GM23248 (cell line): ENCODE results near the gene MAPT. TPM values are rescaled to one million over a fixed set of nuclear protein-coding genes. Genes with fewer than 3 reads are reported as not detected.

Source experiments
- DNase-seq: peaks from one replicate; pipeline ENCODE4 v3.0.0-alpha.2; 2015
- H2AFZ ChIP-seq: fragments of 200-600 bp; sonication (generic); 2 replicates; pipeline ENCODE4 v1.6.1; 2016; ENCODE audit warnings: antibody characterized with exemption
- H3F3A ChIP-seq: fragments of 200-600 bp; sonication (generic); 2 replicates; pipeline ENCODE4 v1.6.1; 2016; ENCODE audit warnings: mild to moderate bottlenecking, antibody characterized with exemption, mixed run types; ENCODE audit not compliant: insufficient read depth
- H3K27ac ChIP-seq: fragments of 200-600 bp; sonication (generic); 2 replicates; pipeline ENCODE4 v1.5.1; 2016; ENCODE audit warnings: mild to moderate bottlenecking
- H3K27me3 ChIP-seq: fragments of 200-600 bp; sonication (generic); replicated peaks from 2 replicates; pipeline ENCODE4 v1.6.1; 2016; ENCODE audit warnings: mild to moderate bottlenecking; ENCODE audit not compliant: insufficient read depth
- H3K36me3 ChIP-seq: fragments of 200-600 bp; sonication (generic); 2 replicates; pipeline ENCODE4 v1.6.1; 2016; ENCODE audit warnings: low read depth, mild to moderate bottlenecking
- H3K4me1 ChIP-seq: fragments of 200-600 bp; sonication (generic); 2 replicates; pipeline ENCODE4 v1.6.1; 2016; ENCODE audit warnings: mild to moderate bottlenecking; ENCODE audit not compliant: insufficient read depth
- H3K4me2 ChIP-seq: fragments of 200-600 bp; sonication (generic); one replicate; pipeline ENCODE4 v1.6.1; 2016; ENCODE audit warnings: mild to moderate bottlenecking; ENCODE audit not compliant: unreplicated experiment
- H3K4me3 ChIP-seq: fragments of 200-600 bp; sonication (generic); 2 replicates; pipeline ENCODE4 v1.5.1; 2016; ENCODE audit warnings: mild to moderate bottlenecking
- H3K79me2 ChIP-seq: fragments of 200-600 bp; sonication (generic); 2 replicates; pipeline ENCODE4 v1.6.1; 2016; ENCODE audit warnings: mild to moderate bottlenecking; ENCODE audit not compliant: insufficient read depth
- H3K9ac ChIP-seq: fragments of 200-600 bp; sonication (generic); 2 replicates; pipeline ENCODE4 v1.6.1; 2016; ENCODE audit warnings: mild to moderate bottlenecking
- H3K9me2 ChIP-seq: fragments of 200-600 bp; sonication (generic); 2 replicates; pipeline ENCODE4 v1.6.1; 2016; ENCODE audit warnings: mixed run types, mild to moderate bottlenecking, moderate library complexity; ENCODE audit not compliant: insufficient read depth
- H3K9me3 ChIP-seq: fragments of 200-600 bp; sonication (generic); one replicate; pipeline ENCODE4 v1.6.1; 2017; ENCODE audit warnings: low read depth
- H4K20me1 ChIP-seq: fragments of 200-600 bp; sonication (generic); 2 replicates; pipeline ENCODE4 v1.6.0; 2016; ENCODE audit not compliant: insufficient read depth
- EZH2 ChIP-seq: fragments of 200-600 bp; sonication (generic); IDR thresholded peaks from 2 replicates; pipeline ENCODE4 v1.6.1; 2018; ENCODE audit warnings: antibody characterized with exemption, mild to moderate bottlenecking; ENCODE audit not compliant: insufficient read depth, poor library complexity, severe bottlenecking
- EZH2phosphoT487 ChIP-seq: fragments of 200-600 bp; sonication (generic); IDR thresholded peaks from 2 replicates; pipeline ENCODE4 v1.6.1; 2018; ENCODE audit warnings: antibody characterized with exemption, moderate library complexity, mild to moderate bottlenecking, low read depth; ENCODE audit not compliant: insufficient read depth
- WGBS, 2 experiments: methylation state at CpG; one replicate each; pipeline ENCODE4 v1.1.6; 2015 to 2017; ENCODE audit warnings: low lambda C conversion rate in 2 of 2, low coverage in 1 of 2; ENCODE audit errors: missing lambda C conversion rate in 2 of 2; 5-methylcytosine and 5-hydroxymethylcytosine counted together
- in situ Hi-C: fragments of 300-500 bp; cut with MboI; formaldehyde crosslinking; loops from 2 replicates; pipeline ENCODE4 v1.15.0; 2020
- polyA plus RNA-seq: library from polyadenylated mRNA; unstranded; fragments of >200 nt; fragmentation: Nextera tagmentation; extraction: Ambion mirVana; gene quantifications from 2 replicates; pipeline ENCODE4 v1.2.1, GENCODE V29; 2016
- total RNA-seq: library from RNA; depleted of rRNA; stranded (reverse); fragments of >200 nt; shearing (Covaris generic); gene quantifications from 2 replicates; pipeline ENCODE4 v1.2.3, GENCODE V29; 2014

Gene MAPT
- total and polyA plus RNA-seq, 2 experiments from 2014 or later: 0.06 TPM; not detected in 1

- H3K9ac ChIP-seq: no peak overlapping the region
- TF ChIP-seq EZH2phosphoT487 (no peak), EZH2 (no peak)
- H3K36me3 ChIP-seq: peaks cover 19% of the 10 kb centered on the region; the same call in 1 of the 2 replicates
- no peaks in the 10 kb centered on the region for H3K9me2 ChIP-seq
- H3K27me3 ChIP-seq: no peaks in the 10 kb centered on the region
- WGBS, 2 experiments: 74 to 77% methylated on average over 12 of the region's 12 CpGs
- H3K4me1 ChIP-seq: no peaks in the 10 kb centered on the region
- no peaks in the 10 kb centered on the region for H4K20me1 ChIP-seq
- no peak overlapping the region for H3K4me2 ChIP-seq
- in situ Hi-C loops: no loop called here
- H3K4me3 ChIP-seq: no peak overlapping the region
- DNase-seq: no peak
- no peaks in the 10 kb centered on the region for H3K79me2 ChIP-seq
- H2AFZ ChIP-seq: no peak overlapping the region
- no peak overlapping the region for H3K27ac ChIP-seq
- H3F3A ChIP-seq: peaks cover 9% of the 10 kb centered on the region; the same call in 1 of the 2 replicates
- H3K9me3 ChIP-seq: no peaks in the 10 kb centered on the region
Measured at GRCh38 chr17:46027048-46027975, 133.0 kb downstream of the MAPT start.

- DNase-seq: no peak
- no peak overlapping the region for H2AFZ ChIP-seq
- H3K27me3 ChIP-seq: no peaks in the 10 kb centered on the region
- no peak overlapping the region for H3K27ac ChIP-seq
- TF ChIP-seq EZH2 (no peak), EZH2phosphoT487 (no peak)
- H3K4me2 ChIP-seq: no peak overlapping the region
- H3F3A ChIP-seq: peaks cover 9% of the 10 kb centered on the region; the same call in 1 of the 2 replicates
- in situ Hi-C loops: no loop called here
- H3K4me3 ChIP-seq: no peak overlapping the region
- H3K9me3 ChIP-seq: no peaks in the 10 kb centered on the region
- no peaks in the 10 kb centered on the region for H3K9me2 ChIP-seq
- no peak overlapping the region for H3K9ac ChIP-seq
- WGBS, 2 experiments: 69% methylated on average over 4 of the region's 4 CpGs
- H3K36me3 ChIP-seq: peaks cover 24% of the 10 kb centered on the region
- no peaks in the 10 kb centered on the region for H3K4me1 ChIP-seq
- no peaks in the 10 kb centered on the region for H4K20me1 ChIP-seq
- no peaks in the 10 kb centered on the region for H3K79me2 ChIP-seq
Measured at GRCh38 chr17:46027976-46028325, 133.6 kb downstream of the MAPT start.

- TF ChIP-seq EZH2phosphoT487: no peak
- no peak for TF ChIP-seq EZH2
- Histone ChIP-seq H3K79me2 (no peaks in the 10 kb centered on the region), H3K4me2 (no peak overlapping the region), H3K27ac (no peak overlapping the region), H3K9ac (no peak overlapping the region), H3K9me2 (no peaks in the 10 kb centered on the region), H3K36me3 (peaks cover 26% of the 10 kb centered on the region), H2AFZ (no peak overlapping the region), H3K9me3 (no peaks in the 10 kb centered on the region), H3K27me3 (no peaks in the 10 kb centered on the region), H3K4me3 (no peak overlapping the region), H3F3A (peaks cover 9% of the 10 kb centered on the region; the same call in 1 of the 2 replicates), H4K20me1 (no peaks in the 10 kb centered on the region), H3K4me1 (no peaks in the 10 kb centered on the region)
- no peak for DNase-seq
- in situ Hi-C loops: no loop called here
- 95 to 97% methylated on average over 3 of the region's 3 CpGs for WGBS, 2 experiments
Measured at GRCh38 chr17:46028374-46028773, 134.0 kb downstream of the MAPT start.

- WGBS, 2 experiments: 58 to 60% methylated on average over 4 of the region's 4 CpGs
- in situ Hi-C loops: no loop called here
- H3K4me2 ChIP-seq: no peak overlapping the region
- no peaks in the 10 kb centered on the region for H3K4me1 ChIP-seq
- H3F3A ChIP-seq: peaks cover 9% of the 10 kb centered on the region; the same call in 1 of the 2 replicates
- no peak for TF ChIP-seq EZH2
- no peak for TF ChIP-seq EZH2phosphoT487
- H3K9me3 ChIP-seq: no peaks in the 10 kb centered on the region
- H3K27me3 ChIP-seq: no peaks in the 10 kb centered on the region
- no peaks in the 10 kb centered on the region for H3K79me2 ChIP-seq
- H3K36me3 ChIP-seq: peaks cover 33% of the 10 kb centered on the region
- no peak overlapping the region for H3K4me3 ChIP-seq
- no peak overlapping the region for H2AFZ ChIP-seq
- no peak for DNase-seq
- H3K9ac ChIP-seq: no peak overlapping the region
- H3K9me2 ChIP-seq: no peaks in the 10 kb centered on the region
- H3K27ac ChIP-seq: no peak overlapping the region
- H4K20me1 ChIP-seq: no peaks in the 10 kb centered on the region
Measured at GRCh38 chr17:46028981-46029565, 134.7 kb downstream of the MAPT start.
